Right lobe of liver (tissue), 4 donors: ENCODE data around the gene PTPN1.

Source experiments
- POLR2A ChIP-seq: fragments of 450-650 bp; IDR thresholded peaks from one replicate; pipeline ENCODE4 v1.6.1; 2017; ENCODE audit warnings: antibody characterized with exemption, mild to moderate bottlenecking
- TF ChIP-seq, protein P1 (sequence below), 4 donors: fragments of 200-600 bp in 3 of 4; fragments of 450-650 bp in 1 of 4; IDR thresholded peaks; one replicate each; pipeline versions ENCODE4 v1.5.1 to v1.8.0; 2016 to 2022; ENCODE audit warnings: antibody characterized with exemption in 4 of 4, mild to moderate bottlenecking in 2 of 4
- donor health status: DM: no; HTN: no; CAD: no.
- donor health status: DM: no; HTN: no; CAD: no.
- donor health status: DM: no; HTN: yes; CAD: no.

DNA sequence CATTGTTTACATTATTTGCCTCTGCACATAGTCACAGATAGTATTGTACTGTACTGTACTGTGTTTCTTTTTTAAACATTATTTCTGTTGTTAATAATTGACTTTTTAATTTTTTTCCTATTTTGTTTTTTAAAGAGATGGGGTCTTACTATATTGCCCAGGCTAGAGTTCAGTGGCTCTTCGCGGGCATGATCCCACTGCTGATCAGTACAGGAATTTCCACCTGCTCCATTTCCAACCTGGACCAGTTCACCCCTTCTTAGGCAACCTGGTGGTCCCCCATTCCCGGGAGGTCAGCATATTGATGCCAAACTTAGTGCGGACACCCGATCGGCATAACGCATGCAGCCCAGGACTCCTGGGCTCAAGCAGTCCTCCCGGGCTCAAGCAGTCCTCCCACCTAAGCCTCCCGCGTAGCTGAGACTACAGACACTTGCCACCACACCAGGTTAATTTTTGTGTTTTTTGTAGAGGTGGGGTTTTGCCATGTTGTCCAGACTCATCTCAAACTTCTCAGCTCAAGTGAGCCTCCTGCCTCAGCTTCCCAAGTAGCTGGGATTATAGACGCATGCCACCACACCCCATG is 47.5 kb downstream of the PTPN1 start:
- TF ChIP-seq, protein P1, sequence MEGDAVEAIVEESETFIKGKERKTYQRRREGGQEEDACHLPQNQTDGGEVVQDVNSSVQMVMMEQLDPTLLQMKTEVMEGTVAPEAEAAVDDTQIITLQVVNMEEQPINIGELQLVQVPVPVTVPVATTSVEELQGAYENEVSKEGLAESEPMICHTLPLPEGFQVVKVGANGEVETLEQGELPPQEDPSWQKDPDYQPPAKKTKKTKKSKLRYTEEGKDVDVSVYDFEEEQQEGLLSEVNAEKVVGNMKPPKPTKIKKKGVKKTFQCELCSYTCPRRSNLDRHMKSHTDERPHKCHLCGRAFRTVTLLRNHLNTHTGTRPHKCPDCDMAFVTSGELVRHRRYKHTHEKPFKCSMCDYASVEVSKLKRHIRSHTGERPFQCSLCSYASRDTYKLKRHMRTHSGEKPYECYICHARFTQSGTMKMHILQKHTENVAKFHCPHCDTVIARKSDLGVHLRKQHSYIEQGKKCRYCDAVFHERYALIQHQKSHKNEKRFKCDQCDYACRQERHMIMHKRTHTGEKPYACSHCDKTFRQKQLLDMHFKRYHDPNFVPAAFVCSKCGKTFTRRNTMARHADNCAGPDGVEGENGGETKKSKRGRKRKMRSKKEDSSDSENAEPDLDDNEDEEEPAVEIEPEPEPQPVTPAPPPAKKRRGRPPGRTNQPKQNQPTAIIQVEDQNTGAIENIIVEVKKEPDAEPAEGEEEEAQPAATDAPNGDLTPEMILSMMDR (IDR thresholded peaks at IDR 0.05): no peak
- TF ChIP-seq POLR2A: no peak
